HG03025 (cell line): ENCODE data around the gene GDF2.

Experiments
- ATAC-seq: cut with Tn5 transposase; IDR thresholded peaks from one replicate; pipeline ENCODE4 v1.9.1; 2021; ENCODE audit warnings: mild to moderate bottlenecking, moderate library complexity; ENCODE audit not compliant: unreplicated experiment, low FRiP score

GDF2 gene

GRCh38 chr10:47290338-47290737 lies 31.9 kb upstream of the GDF2 start:
- no peak for ATAC-seq

GRCh38 chr10:47291682-47292081 lies 30.6 kb upstream of the GDF2 start:
- ATAC-seq, result no peak

GRCh38 chr10:47294057-47294456 lies 28.2 kb upstream of the GDF2 start:
- ATAC-seq, result no peak

DNA sequence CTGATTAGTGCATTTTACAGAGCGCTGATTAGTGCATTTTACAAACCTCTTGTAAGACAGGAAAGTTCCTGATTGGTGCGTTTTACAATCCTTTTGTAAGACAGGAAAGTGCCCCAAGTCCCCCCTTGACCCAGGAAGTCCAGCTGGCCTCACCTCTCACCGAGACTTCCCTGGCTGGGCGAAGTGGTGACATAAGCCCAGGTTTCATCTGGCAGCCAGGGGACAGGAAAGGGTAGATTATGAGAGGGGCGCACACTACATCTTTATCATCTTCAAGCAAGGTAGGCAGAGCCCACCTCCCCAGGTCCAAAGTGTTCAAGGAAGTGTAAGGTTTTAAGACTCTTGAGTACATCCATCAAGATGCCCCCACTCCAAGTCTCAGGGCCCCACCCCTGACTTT lies 27.8 kb upstream of the GDF2 start:
- ATAC-seq, result no peak

GRCh38 chr10:47295411-47295810 lies 26.8 kb upstream of the GDF2 start:
- no peak for ATAC-seq

- ATAC-seq, result no peak
Measured at GRCh38 chr10:47296156-47296894, 25.9 kb upstream of the GDF2 start.

DNA sequence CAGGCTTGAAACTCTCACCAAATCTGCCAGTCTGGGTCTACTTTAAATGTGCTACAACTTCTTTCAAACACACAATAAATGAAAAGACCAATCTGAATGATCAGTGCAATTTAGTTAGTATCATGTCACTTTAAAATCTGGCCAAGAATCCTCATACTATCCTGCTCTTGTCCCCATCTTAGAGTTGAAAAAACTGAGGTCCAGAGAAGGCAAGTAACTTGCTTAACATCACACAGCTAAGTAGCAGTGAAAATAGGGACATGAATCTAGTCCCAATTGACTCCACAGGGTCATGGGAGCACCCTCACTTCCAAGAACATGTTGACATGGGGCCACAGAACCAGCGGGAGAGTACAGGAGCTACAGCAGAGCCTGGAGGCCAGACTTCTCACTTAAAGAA lies 25.3 kb upstream of the GDF2 start:
- no peak for ATAC-seq

DNA sequence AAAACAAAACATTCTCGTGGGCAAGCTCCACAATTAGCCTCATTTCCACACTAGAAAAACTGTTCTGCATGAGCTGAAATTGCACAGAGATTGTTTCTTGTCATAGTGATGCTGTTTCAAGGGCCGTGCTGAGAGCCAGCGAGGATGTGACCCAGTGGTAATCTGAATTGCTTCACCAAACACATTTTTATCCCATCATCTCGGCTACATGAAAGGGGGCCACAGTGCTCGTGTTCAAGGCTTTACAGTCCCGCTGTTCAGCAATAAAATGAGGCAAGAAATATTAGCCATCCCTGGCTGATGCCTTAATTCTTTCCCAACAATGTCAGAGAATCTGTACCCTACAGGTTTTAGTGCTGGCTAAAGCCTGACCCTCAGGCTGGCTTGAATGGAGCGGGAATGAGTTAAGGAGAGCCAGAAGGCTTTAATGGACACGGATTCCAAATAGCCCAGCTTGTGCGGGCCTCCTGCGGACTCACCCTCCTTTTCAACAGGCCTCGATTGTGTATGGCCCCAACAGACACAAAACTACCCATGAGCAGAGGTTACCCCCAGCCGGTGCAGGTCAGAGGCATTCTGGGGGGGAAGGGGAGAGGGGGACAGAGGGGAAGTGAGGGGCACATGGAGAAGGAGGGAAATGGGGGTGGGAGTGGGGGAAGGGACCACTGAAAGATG lies 24.3 kb upstream of the GDF2 start:
- no peak for ATAC-seq

GRCh38 chr10:47298715-47299114 lies 23.5 kb upstream of the GDF2 start:
- no peak for ATAC-seq

DNA sequence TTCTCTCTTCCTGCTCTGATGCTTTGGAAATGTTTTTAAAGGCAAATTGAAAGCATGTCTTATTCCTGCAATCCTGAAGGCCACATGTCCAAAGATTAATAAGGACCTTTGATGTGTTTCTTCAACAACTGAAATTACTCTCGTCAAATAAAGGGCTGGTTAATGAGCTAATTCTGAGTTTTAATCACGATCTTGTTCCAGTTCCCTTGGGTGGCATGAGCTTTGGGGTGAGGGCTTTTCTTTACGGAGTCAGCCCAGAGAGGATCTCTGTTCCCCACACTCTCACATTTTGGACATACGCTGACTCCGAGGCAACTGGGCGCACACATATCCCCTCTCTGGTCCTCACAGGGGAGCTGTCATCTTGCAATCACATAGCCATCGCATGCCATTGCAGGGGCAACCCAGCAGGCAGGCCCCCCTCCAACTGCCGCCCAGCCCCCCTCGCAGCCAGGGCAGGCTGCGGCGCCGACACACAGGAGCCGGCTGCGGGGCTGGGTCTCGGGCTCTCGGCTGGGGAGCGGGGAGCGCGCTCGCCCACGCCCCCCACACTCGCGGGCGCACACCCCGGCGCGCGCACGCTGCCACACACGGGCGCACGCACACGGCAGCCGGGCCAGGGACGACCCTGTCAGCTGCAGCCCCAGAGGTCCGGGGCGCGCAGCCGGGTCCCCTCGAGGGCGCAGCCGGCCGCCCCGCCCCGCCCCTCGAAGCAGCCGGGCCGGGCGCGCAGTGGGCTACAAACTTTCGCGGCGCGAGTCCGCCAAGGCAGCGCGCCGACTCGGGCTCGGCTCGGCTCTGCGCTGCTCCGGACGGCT lies 22.4 kb upstream of the GDF2 start, which contains the start of gene GDF10:
GDF10 (plus strand) TSS at position 587 of the 818 bp plus-strand sequence. CDS start 455 bp downstream, outside the sequence.
- ATAC-seq, result no peak

- ATAC-seq, result no peak
Measured at GRCh38 chr10:47300429-47300931, 21.8 kb upstream of the GDF2 start.

- no peak for ATAC-seq
Measured at GRCh38 chr10:47301833-47302232, 20.4 kb upstream of the GDF2 start.

GRCh38 chr10:47303105-47303504 lies 19.1 kb upstream of the GDF2 start:
- ATAC-seq, result no peak

DNA sequence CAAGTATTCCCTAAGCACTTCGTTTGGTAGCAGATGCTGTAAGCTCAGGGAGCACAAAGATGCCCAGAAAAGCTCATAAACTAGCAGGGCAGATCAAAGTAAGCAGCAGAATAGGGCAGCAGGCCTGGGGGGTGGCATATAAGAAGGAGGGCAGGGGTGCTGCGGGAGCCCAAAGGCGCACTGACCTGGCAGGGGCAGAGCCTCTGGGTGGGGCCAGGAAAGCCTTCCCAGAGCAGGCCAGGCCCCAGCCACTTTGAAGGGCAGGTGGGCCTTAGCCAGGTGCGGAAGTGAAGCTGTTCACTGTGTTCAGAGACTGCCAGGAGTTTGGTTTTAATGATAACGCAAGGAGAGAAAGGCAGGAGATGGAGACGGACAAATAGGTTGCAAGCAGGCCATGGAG lies 18.4 kb upstream of the GDF2 start:
- no peak for ATAC-seq

DNA sequence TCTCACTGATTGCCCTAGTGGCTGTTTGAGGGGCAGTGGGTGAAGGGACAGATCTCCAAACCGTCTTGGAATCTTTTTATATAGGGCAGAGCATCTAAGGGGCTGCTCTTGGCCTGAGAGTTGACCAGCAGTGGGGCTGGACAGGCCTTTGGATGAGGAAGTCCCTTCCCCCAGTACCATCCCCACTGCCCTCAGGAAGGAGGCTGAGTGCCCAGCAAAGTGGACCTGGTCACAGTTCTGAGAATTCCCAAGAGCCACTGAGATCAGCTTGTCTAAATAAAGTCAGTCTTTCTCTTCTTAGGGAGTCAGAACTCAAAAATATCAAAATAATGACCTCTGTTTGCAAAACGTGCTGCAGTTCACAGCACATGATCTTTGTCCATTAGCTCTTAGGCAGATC lies 16.7 kb upstream of the GDF2 start:
- no peak for ATAC-seq

- no peak for ATAC-seq
Measured at GRCh38 chr10:47306387-47307210, 15.7 kb upstream of the GDF2 start.

- ATAC-seq, result no peak
Measured at GRCh38 chr10:47307381-47307780, 14.9 kb upstream of the GDF2 start.

DNA sequence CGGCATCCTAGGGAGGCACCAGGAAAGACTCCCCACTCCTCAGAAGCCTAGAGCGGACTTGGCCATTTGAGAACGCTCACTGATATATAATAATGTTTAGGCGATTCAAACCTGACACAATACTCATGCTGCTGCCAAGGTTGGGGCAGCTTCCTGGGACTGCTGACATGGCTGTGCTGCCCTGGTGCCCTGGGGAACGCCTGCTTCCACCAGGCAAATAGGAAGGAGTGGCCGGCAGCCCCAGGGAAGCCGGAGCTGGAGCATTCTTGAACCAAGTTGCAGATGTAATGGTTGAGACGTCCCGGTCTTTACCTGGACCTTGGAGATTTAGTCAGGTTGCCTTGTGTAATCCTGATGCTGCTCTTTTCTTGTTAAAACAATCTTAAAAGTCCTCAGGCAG lies 13.5 kb upstream of the GDF2 start:
- ATAC-seq, result no peak

GRCh38 chr10:47309408-47310089 lies 12.7 kb upstream of the GDF2 start:
- no peak for ATAC-seq

DNA sequence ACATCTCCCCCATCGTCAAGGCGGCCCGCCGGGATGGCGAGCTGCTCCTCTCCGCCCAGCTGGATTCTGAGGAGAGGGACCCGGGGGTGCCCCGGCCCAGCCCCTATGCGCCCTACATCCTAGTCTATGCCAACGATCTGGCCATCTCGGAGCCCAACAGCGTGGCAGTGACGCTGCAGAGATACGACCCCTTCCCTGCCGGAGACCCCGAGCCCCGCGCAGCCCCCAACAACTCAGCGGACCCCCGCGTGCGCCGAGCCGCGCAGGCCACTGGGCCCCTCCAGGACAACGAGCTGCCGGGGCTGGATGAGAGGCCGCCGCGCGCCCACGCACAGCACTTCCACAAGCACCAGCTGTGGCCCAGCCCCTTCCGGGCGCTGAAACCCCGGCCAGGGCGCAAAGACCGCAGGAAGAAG lies 12.2 kb upstream of the GDF2 start:
- no peak for ATAC-seq
